ENCODE measurements around the gene GNB2.
"Not testable (repeated sequence)": the region's sequence is repeated elsewhere in the genome, so short reads cannot be mapped to it uniquely, and the experiment has no call there.

Gene GNB2

GRCh38 chr7:100705320-100705752 lies 31.8 kb downstream of the GNB2 start:
- DNase-seq: peak; percentile 70 to 77

DNA sequence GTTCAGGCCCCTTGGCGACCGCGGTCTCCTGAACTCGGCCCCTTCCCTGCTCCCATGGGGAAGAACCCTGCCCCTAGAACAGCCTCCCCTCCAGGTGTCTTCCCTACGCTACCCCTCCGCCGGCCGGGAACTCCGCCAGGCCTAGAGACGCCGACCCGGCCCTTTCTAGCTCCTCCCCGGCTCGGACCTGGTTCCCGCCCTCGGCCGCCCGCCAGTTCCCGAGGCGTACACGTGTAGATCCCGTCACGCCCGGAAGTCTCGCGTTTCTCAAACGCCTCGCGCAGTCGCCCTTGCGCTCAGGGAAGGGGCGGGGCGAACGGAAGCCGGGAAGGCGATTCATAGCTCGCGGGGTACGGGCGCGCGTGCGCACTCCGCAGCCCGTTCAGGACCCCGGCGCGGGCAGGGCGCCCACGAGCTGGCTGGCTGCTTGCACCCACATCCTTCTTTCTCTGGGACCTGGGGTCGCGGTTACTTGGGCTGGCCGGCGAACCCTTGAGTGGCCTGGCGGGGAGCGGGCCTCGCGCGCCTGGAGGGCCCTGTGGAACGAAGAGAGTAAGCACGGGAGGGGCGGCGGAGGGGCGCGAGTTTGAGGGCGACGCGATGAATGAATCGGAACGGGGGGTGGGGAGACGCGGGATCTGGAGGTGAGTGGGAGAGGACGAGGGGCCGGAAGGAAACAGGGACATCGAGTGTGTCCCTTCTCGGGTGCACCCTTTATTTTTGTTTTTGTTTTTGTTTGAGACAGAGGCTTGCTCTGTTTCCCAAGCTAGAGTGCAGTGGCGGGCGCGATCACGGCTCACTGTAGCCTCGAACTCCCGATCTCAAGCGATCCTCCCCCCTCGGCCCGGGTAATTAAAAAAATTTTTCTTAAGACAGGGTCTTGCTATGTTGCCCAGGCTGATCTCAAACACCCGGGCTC lies 32.5 kb downstream of the GNB2 start, which contains the start of gene POP7:
Gene POP7, plus strand, starts transcription at position 369 of the 919 bp plus-strand sequence. CDS start 710 bp downstream, outside the sequence.
- DNase-seq: peak; percentile 97 to 98

GRCh38 chr7:100706672-100707311 lies 33.3 kb downstream of the GNB2 start:
- DNase-seq: no peak

GRCh38 chr7:100708395-100708794 lies 34.9 kb downstream of the GNB2 start:
- DNase-seq: no peak

DNA sequence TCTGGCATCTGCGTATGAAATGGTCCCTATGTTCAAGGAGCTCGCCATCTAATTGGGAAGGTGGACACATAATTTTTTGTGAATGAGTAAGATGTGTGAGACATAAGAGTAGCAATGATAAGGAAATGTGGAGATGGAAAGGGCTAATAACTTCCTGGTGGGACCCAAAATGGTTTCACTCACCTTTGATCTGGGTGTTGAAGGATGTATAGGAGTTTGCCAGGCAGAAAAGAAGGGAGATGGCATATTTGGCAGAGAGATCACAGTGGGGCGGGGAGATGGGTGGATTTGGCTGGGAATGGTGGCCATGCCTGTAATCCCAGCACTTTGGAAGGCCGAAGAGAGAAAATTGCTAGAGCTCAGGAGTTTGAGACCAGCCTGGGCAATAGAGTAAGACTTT lies 36.9 kb downstream of the GNB2 start:
- no peak for DNase-seq

GRCh38 chr7:100711369-100711768 lies 37.8 kb downstream of the GNB2 start:
- DNase-seq: no peak

- no peak for DNase-seq
Observed at GRCh38 chr7:100714725-100715124, 41.2 kb downstream of the GNB2 start.

- DNase-seq: not testable (repeated sequence)
Observed at GRCh38 chr7:100717073-100717472, 43.5 kb downstream of the GNB2 start.

- DNase-seq: no peak
Observed at GRCh38 chr7:100719523-100720278, 46.2 kb downstream of the GNB2 start.

DNA sequence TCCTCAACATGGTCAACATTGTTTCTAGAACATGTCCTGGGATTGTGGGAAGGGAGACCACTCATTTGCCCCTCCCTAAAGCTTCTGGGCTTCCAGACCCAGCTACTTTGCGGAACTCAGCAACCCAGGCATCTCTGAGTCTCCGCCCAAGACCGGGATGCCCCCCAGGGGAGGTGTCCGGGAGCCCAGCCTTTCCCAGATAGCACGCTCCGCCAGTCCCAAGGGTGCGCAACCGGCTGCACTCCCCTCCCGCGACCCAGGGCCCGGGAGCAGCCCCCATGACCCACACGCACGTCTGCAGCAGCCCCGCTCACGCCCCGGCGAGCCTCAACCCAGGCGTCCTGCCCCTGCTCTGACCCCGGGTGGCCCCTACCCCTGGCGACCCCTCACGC lies 46.7 kb downstream of the GNB2 start, which contains the start of gene EPO:
Gene EPO, plus strand, starts transcription at position 190 of the 392 bp plus-strand sequence. CDS start 513 bp downstream, outside the sequence.
- no peak for DNase-seq

GRCh38 chr7:100720671-100721504 lies 47.3 kb downstream of the GNB2 start:
- DNase-seq: no peak

- DNase-seq: no peak
Observed at GRCh38 chr7:100721505-100721812, 47.9 kb downstream of the GNB2 start.

DNA sequence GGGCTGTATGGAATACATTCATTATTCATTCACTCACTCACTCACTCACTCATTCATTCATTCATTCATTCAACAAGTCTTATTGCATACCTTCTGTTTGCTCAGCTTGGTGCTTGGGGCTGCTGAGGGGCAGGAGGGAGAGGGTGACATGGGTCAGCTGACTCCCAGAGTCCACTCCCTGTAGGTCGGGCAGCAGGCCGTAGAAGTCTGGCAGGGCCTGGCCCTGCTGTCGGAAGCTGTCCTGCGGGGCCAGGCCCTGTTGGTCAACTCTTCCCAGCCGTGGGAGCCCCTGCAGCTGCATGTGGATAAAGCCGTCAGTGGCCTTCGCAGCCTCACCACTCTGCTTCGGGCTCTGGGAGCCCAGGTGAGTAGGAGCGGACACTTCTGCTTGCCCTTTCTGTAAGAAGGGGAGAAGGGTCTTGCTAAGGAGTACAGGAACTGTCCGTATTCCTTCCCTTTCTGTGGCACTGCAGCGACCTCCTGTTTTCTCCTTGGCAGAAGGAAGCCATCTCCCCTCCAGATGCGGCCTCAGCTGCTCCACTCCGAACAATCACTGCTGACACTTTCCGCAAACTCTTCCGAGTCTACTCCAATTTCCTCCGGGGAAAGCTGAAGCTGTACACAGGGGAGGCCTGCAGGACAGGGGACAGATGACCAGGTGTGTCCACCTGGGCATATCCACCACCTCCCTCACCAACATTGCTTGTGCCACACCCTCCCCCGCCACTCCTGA lies 49.1 kb downstream of the GNB2 start:
- DNase-seq: no peak

GRCh38 chr7:100723732-100724275 lies 50.3 kb downstream of the GNB2 start:
- DNase-seq: no peak

GRCh38 chr7:100724364-100724763 lies 50.8 kb downstream of the GNB2 start:
- not testable (repeated sequence) for DNase-seq

DNA sequence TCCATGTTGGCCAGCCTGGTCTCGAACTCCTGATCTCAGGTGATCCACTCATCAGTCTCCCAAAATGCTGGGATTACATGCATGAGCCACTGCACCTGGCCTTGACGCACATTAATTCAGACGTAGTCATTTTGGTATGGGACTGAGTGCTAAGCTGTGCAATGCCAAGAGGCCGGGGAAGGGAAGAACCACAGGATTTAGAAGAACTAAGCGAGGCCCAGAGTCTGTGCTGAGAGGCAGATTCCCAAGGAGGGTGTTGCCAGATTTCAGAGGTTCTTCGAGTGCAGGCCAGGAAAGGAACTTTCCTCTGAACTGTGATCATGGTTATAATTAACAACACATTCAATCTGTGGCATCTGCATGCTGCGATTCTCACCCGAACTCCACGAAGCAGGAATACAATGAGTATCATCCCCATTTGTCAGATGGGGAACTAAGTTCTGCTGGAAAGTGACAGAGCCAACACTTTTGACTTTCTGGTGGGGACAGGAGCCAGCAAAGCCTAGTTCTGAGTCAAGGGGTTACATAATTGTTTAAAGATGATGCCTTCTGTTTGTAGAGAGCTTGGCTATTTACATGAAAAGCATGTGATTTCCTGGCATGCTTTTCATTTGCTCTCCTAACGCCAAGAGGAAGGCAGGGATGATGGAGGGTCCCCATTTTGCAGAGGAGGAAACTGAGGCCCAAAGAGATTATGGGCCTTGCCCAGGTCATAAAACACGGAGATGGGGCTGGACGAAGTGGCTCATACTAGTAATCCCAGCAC lies 53.6 kb downstream of the GNB2 start:
- no peak for DNase-seq

DNA sequence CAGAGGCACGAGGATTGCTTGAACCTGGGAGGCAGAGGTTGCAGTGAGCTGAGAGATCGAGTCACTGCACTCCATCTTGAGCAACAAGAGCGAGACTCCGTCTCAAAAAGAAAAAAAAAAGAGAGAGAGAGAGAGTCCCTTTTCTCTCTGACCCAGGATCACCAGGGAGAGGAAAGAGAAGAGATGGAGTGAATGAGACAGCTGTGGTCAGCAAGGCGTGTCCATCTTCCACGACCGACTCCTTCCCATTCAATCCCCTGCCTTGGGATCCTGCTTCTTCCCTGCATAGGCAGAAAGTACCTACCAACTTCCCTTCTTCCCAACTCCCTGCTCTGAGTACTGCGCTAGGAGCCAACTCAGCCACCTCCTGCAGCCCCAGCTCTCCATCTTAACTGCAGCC lies 54.7 kb downstream of the GNB2 start:
- DNase-seq: no peak
